Adrenal gland (tissue), 5 donors: ENCODE results near the gene DNPEP.

ENCODE experiments used
- CTCF ChIP-seq, 6 experiments: fragments of 450-650 bp in 4 of 6; fragments of 200-600 bp in 2 of 6; sonication (generic) in 1 of 6; IDR thresholded peaks; 1 replicate in 5 of 6; 2 replicates in 1 of 6; pipeline versions ENCODE4 v1.5.1 to v1.8.0; 2016 to 2021; ENCODE audit warnings: antibody characterized with exemption in 6 of 6, mild to moderate bottlenecking in 2 of 6, moderate library complexity in 1 of 6
- POLR2A ChIP-seq, 2 donors: fragments of 450-650 bp; IDR thresholded peaks; one replicate each; pipeline ENCODE4 v1.6.1; 2017; ENCODE audit warnings: antibody characterized with exemption in 2 of 2, mild to moderate bottlenecking in 2 of 2, moderate library complexity in 1 of 2
- donor health status: DM: no; HTN: no; CAD: no.

- TF ChIP-seq POLR2A (IDR thresholded peaks at IDR 0.05): no peak
- no peak for TF ChIP-seq CTCF (IDR thresholded peaks at IDR 0.05)
Measured at GRCh38 chr2:219422952-219423534, 35.3 kb upstream of the DNPEP start.
